ACC112 (cell line): ENCODE measurements around the gene VIPR1.

Source experiments
- H2AFZ ChIP-seq: fragments of 200-600 bp; sonication (generic); one replicate; pipeline ENCODE4 v1.6.0; 2017; ENCODE audit warnings: antibody characterized with exemption, low read length; ENCODE audit not compliant: unreplicated experiment
- H3K27ac ChIP-seq: fragments of 200-600 bp; sonication (generic); 2 replicates; pipeline ENCODE4 v1.5.1; 2014; ENCODE audit warnings: low read depth, mild to moderate bottlenecking, antibody characterized with exemption, low read length, moderate library complexity
- H3K27me3 ChIP-seq: fragments of 200-600 bp; sonication (generic); 2 replicates; pipeline ENCODE4 v1.6.1; 2014; ENCODE audit warnings: mild to moderate bottlenecking, antibody characterized with exemption, low read length, moderate library complexity, mixed read lengths; ENCODE audit not compliant: insufficient read depth
- H3K36me3 ChIP-seq: fragments of 200-600 bp; sonication (generic); 2 replicates; pipeline ENCODE4 v1.6.1; 2016; ENCODE audit warnings: mild to moderate bottlenecking, antibody characterized with exemption, low read length, moderate library complexity, mixed read lengths; ENCODE audit not compliant: insufficient read depth
- H3K4me1 ChIP-seq: fragments of 200-600 bp; sonication (generic); one replicate; pipeline ENCODE4 v1.6.1; 2016; ENCODE audit warnings: low read length, mixed read lengths; ENCODE audit not compliant: insufficient read depth, unreplicated experiment, control insufficient read depth
- H3K4me3 ChIP-seq: fragments of 200-600 bp; sonication (generic); 2 replicates; pipeline ENCODE4 v1.5.1; 2014; ENCODE audit warnings: mild to moderate bottlenecking, low read depth, low read length
- H3K79me2 ChIP-seq: fragments of 200-600 bp; sonication (generic); one replicate; pipeline ENCODE4 v1.6.0; 2016; ENCODE audit warnings: low read length; ENCODE audit not compliant: control insufficient read depth, unreplicated experiment, insufficient read depth

The VIPR1 gene

GRCh38 chr3:42477696-42478095 lies 24.7 kb upstream of the VIPR1 start:
- H3K4me3 ChIP-seq, result no peak overlapping the region
- H3K27me3 ChIP-seq, result peaks cover 86% of the 10 kb centered on the region
- H3K27ac ChIP-seq, result no peak overlapping the region
- no peaks in the 10 kb centered on the region for H3K36me3 ChIP-seq
- H3K79me2 ChIP-seq, result no peaks in the 10 kb centered on the region
- H3K4me1 ChIP-seq, result no peaks in the 10 kb centered on the region
- H2AFZ ChIP-seq, result no peak overlapping the region

DNA sequence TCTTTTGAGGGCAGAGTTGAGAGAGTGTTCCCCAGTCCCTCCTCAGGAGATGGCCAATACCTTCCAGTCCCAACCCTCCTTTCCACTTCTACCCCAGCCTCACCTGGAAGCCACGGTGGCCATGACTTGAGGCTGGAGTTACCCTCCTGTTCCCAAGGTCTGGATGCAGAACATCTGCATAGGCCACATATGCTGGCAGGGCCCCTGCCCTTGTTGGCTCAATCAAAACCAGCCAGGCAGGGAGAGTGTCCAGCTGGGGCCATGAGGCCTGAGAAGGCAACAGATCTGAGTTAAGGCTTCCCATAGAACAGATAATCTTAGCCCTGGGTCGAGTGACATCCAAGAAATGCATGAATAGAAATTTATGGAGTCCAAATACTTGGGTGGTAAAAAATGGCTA lies 23.6 kb upstream of the VIPR1 start:
- no peaks in the 10 kb centered on the region for H3K79me2 ChIP-seq
- no peaks in the 10 kb centered on the region for H3K36me3 ChIP-seq
- peaks cover 85% of the 10 kb centered on the region for H3K27me3 ChIP-seq
- H2AFZ ChIP-seq, result no peak overlapping the region
- H3K27ac ChIP-seq, result no peak overlapping the region
- H3K4me1 ChIP-seq, result no peaks in the 10 kb centered on the region
- H3K4me3 ChIP-seq, result no peak overlapping the region

DNA sequence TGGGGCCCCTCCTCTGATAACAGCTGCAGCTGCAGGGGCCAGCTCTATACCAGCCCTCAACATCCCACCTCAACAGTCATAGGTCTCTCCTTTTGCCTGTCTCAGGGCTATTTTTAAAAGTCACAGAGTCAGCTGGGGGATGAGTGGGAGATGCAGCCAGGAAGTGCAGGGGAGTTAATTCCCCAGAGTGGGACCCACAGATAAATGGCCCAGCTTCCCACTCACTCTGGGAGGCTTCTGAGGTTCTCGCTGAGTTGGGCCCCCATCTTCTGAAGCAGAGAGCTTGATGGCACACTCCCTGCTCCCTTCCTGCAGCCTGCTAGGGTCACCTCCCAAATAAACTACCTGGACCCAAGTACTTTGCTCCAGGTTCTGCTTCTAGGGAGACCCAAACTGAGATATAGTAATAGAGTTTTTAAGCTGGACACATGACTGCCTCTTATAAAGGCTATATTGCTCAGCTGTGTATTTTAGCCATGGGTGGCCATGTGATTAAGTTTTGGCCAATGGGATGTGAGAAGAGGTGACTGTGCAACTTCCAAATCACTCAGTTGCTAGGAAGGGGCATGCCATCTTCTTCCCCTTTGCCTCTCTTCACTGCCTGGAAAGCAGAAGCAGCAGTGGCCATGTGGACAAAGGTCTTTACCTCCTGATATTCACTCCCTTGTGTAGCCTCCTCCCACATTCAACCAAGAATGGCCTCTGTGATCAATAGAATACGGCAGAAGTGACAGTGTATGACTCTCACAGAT lies 15.5 kb upstream of the VIPR1 start:
- Histone ChIP-seq H3K79me2 (no peaks in the 10 kb centered on the region), H3K36me3 (no peaks in the 10 kb centered on the region), H2AFZ (no peak overlapping the region), H3K4me3 (no peak overlapping the region), H3K27ac (no peak overlapping the region), H3K27me3 (peaks cover 51% of the 10 kb centered on the region), H3K4me1 (no peaks in the 10 kb centered on the region)

- no peaks in the 10 kb centered on the region for H3K79me2 ChIP-seq
- no peaks in the 10 kb centered on the region for H3K36me3 ChIP-seq
- peak overlapping the region; percentile 10 for H2AFZ ChIP-seq
- H3K27me3 ChIP-seq, result peaks cover 35% of the 10 kb centered on the region
- no peak overlapping the region for H3K27ac ChIP-seq
- no peaks in the 10 kb centered on the region for H3K4me1 ChIP-seq
- H3K4me3 ChIP-seq, result no peak overlapping the region
Observed at GRCh38 chr3:42488687-42489086, 13.8 kb upstream of the VIPR1 start.

DNA sequence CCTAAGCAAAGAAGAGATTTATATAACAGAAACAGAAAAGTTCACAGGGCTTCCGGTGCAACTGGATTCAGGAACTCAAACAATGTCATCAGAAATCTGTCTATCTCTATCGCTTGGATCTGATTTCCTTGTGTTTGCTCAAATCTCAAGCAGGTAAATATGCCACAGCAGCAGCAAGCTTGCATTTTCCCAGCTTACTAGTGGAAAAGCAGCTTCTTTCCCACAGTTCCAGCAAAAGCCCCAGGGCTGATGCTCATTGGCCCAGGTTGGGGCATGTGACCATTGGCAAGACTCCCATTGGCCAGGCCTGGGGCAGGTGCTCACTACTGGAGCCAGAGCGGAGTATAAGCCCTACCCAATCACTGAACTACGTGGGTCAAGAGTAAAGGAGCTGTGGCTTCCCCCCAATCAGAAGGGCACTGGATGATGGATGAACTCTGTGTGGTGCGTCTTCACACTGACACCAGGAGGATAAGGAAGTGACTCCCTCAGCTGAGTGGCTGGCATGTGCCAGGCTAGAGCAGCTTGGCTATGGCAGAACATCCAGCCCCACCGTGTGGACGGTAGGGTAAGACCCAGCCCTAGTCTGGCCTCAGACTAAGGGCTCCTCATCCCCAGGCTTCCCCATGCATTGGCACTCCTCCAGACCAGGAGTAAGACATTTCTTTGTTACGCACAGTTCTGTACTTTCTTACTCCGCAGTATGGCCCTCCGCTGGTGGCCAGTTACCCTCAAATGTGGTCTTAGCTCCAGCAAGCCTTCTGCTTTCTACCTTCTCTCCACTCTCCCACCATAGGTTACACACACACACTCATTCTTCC lies 13.1 kb upstream of the VIPR1 start:
- Histone ChIP-seq H3K79me2 (no peaks in the 10 kb centered on the region), H3K27ac (no peak overlapping the region), H3K4me3 (no peak overlapping the region), H2AFZ (no peak overlapping the region), H3K27me3 (peaks cover 30% of the 10 kb centered on the region), H3K36me3 (no peaks in the 10 kb centered on the region), H3K4me1 (no peaks in the 10 kb centered on the region)

DNA sequence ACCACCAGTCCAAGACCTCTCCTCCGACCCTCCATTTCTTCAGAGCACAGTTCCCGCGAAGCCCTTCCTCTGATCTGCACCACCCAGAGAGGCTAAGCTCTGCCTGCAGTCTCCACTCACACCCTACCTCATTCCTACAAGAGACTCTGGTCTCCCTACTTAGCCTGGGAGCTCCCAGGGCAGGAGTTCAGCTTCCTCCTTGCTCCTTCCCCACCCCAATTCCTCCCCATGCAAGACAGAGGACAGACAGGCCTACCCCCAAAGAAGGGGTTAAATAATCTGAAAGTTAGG lies 12.6 kb upstream of the VIPR1 start:
- Histone ChIP-seq H3K4me1 (no peaks in the 10 kb centered on the region), H3K4me3 (no peak overlapping the region), H3K27ac (no peak overlapping the region), H2AFZ (no peak overlapping the region), H3K27me3 (peaks cover 26% of the 10 kb centered on the region), H3K36me3 (no peaks in the 10 kb centered on the region), H3K79me2 (no peaks in the 10 kb centered on the region)

DNA sequence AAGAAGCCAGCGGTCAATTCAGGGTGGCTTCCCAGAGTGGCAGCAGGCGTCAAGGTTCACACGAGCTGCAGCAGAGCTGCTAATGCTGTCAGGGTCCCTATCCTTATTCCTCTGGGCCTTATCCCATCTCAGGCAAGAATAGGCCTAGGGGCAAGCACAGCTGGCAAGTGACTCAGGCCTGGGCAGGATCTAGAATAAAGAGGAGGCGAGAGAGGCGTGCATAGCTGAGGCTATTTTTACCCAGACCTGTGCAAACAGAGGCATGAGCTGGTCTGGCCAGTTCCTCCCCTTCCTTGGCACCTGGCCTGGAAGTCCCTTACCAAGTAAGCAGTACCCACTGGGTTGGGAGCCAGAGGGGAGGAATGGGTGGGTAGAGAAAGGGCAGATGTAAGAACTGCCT lies 12.2 kb upstream of the VIPR1 start:
- no peaks in the 10 kb centered on the region for H3K4me1 ChIP-seq
- H3K27me3 ChIP-seq, result peaks cover 22% of the 10 kb centered on the region
- no peaks in the 10 kb centered on the region for H3K79me2 ChIP-seq
- H3K4me3 ChIP-seq, result no peak overlapping the region
- H3K36me3 ChIP-seq, result no peaks in the 10 kb centered on the region
- no peak overlapping the region for H2AFZ ChIP-seq
- H3K27ac ChIP-seq, result no peak overlapping the region

DNA sequence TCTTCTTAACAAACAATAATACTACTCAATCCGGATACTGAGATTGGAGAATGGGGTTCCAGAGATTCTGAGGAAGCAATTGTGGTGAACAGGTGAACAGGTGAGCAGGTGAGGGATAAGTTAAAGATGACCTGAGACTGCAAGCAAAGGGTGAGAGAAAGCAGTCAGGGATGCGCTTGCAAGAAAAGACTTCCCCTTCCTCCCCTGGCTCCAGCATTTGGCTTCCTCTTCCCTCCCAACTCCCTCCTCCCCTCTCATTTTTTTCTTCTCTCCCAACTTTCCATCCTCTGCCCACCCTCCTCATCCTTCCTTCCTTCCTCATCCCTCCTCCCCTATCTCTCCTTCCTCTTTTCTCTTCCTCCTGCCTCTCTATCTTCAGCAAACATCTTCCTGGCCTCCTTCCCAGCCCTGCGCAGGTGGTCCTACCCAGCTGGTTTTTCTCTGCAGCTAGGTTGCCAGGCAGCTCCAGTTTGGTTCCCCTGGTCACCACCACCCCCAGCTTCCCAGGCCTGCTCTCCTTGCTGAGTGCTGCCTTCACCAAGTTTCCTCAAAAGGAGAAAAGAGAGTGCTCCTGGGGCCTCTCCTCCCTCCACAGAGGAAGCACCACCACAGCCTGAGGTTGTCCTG lies 10.4 kb upstream of the VIPR1 start:
- H3K27ac ChIP-seq, result no peak overlapping the region
- no peak overlapping the region for H3K4me3 ChIP-seq
- no peaks in the 10 kb centered on the region for H3K79me2 ChIP-seq
- H3K4me1 ChIP-seq, result peaks cover 3% of the 10 kb centered on the region
- H3K36me3 ChIP-seq, result no peaks in the 10 kb centered on the region
- no peak overlapping the region for H2AFZ ChIP-seq
- peaks cover 8% of the 10 kb centered on the region; the same call in 1 of the 2 replicates for H3K27me3 ChIP-seq

DNA sequence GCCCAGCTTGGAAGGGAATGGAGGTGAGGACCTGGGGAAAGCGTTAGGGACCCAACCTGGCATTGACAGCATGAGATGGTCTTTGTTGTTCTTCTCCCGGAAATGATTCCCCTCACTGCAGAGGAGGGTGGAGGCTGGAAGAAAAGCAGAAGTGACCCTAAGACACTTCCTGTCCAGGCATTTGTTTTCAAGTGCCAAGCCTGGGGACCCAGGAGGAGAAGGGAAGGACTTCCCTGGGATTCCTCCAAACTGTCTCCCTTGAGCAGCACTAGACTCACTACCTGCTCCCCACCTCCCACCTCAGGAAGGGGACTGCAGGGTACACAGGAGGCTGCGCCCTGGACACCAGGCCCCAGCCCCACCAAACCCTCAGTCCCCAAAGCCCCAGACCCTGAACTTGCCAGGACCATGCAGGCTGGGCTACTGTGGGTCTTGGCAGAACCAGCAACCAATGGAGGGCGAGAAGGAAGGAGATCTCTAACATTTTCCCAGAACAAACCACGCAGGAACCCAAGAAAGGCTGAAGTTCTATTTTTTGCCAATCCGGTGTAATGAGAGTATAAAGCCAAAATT lies 9.8 kb upstream of the VIPR1 start:
- Histone ChIP-seq H3K27me3 (peaks cover 6% of the 10 kb centered on the region; the same call in 1 of the 2 replicates), H3K36me3 (no peaks in the 10 kb centered on the region), H3K27ac (no peak overlapping the region), H3K4me1 (peaks cover 3% of the 10 kb centered on the region), H3K79me2 (no peaks in the 10 kb centered on the region), H2AFZ (no peak overlapping the region), H3K4me3 (no peak overlapping the region)

DNA sequence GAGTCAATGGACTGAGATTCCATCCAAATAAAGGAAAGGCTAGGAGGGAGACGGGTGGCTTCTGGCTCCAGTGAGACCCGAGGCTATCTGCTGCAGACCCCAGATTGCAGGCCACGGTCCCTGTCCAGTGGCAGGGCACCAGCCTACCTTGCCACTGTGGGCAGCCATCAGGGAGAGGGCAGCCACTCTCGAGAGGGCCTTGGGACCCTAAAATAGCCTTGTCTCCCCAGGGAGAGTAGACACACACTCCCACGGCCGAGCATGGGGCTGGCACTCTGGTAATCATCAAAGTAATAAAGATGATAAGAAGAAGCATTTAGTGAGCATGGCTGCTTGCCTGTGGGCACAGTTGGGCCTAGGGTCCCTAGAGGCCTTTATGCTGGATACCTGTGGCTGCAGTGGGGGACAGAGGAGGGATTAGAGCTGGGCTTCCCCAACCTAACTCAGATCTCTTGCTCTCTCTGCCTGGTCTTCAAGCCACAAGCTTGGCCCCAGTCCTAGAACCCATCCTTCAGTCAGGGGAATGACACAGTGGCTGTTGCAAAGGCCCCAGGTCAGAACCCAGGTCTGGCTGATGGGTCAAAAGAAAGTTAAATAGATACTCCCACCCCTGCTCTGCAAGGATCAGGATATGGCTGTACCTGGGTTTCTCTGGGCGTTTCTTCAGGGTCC lies 9.2 kb upstream of the VIPR1 start:
- H3K27ac ChIP-seq, result no peak overlapping the region
- no peaks in the 10 kb centered on the region for H3K79me2 ChIP-seq
- no peak overlapping the region for H3K4me3 ChIP-seq

More for the DNA sequence above, 9.2 kb upstream of the VIPR1 start:
- H2AFZ ChIP-seq, result no peak overlapping the region
- H3K27me3 ChIP-seq, result peaks cover 10% of the 10 kb centered on the region
- H3K4me1 ChIP-seq, result peaks cover 3% of the 10 kb centered on the region
- H3K36me3 ChIP-seq, result no peaks in the 10 kb centered on the region
